CMK (cell line): ENCODE data around the gene RIMS4.

Experiments used
- DNase-seq: peaks from one replicate; pipeline ENCODE4 v3.0.0-alpha.2; 2010; ENCODE audit warnings: low read depth

RIMS4 gene

GRCh38 chr20:44739942-44740341 lies 70.4 kb downstream of the RIMS4 start:
- no peak for DNase-seq

GRCh38 chr20:44738813-44739477 lies 71.4 kb downstream of the RIMS4 start:
- DNase-seq, result peak; percentile 61

GRCh38 chr20:44737116-44737515 lies 73.2 kb downstream of the RIMS4 start:
- DNase-seq, result no peak

- DNase-seq, result peak; percentile 81
Measured at GRCh38 chr20:44736170-44737021, 74.0 kb downstream of the RIMS4 start.

GRCh38 chr20:44735816-44736169 lies 74.6 kb downstream of the RIMS4 start:
- no peak for DNase-seq

GRCh38 chr20:44734938-44735337 lies 75.4 kb downstream of the RIMS4 start:
- no peak for DNase-seq

GRCh38 chr20:44733341-44734069 lies 76.8 kb downstream of the RIMS4 start:
- peak; percentile 21 for DNase-seq

GRCh38 chr20:44732327-44732726 lies 78.0 kb downstream of the RIMS4 start:
- no peak for DNase-seq

- no peak for DNase-seq
Measured at GRCh38 chr20:44731657-44732056, 78.7 kb downstream of the RIMS4 start.

GRCh38 chr20:44730441-44730840 lies 79.9 kb downstream of the RIMS4 start:
- no peak for DNase-seq

- DNase-seq, result no peak
Measured at GRCh38 chr20:44728801-44729443, 81.4 kb downstream of the RIMS4 start.

GRCh38 chr20:44727651-44728050 lies 82.7 kb downstream of the RIMS4 start:
- no peak for DNase-seq

GRCh38 chr20:44727039-44727438 lies 83.3 kb downstream of the RIMS4 start:
- no peak for DNase-seq

GRCh38 chr20:44725837-44726236 lies 84.5 kb downstream of the RIMS4 start:
- no peak for DNase-seq

GRCh38 chr20:44724423-44725091 lies 85.8 kb downstream of the RIMS4 start:
- DNase-seq, result no peak

GRCh38 chr20:44723798-44724362 lies 86.5 kb downstream of the RIMS4 start:
- DNase-seq, result no peak

GRCh38 chr20:44723391-44723790 lies 87.0 kb downstream of the RIMS4 start:
- DNase-seq, result no peak

- DNase-seq, result no peak
Measured at GRCh38 chr20:44722990-44723389, 87.4 kb downstream of the RIMS4 start.

GRCh38 chr20:44721785-44722054 lies 88.6 kb downstream of the RIMS4 start:
- no peak for DNase-seq

GRCh38 chr20:44720997-44721784 lies 89.2 kb downstream of the RIMS4 start:
- DNase-seq, result no peak

- DNase-seq, result no peak
Measured at GRCh38 chr20:44720621-44720996, 89.7 kb downstream of the RIMS4 start.
